Cardiac muscle cell (in vitro differentiated cells and primary cell): Measurements from ENCODE around the gene OTULIN. TPM values are rescaled to one million over a fixed set of nuclear protein-coding genes. Genes with fewer than 3 reads are reported as not detected.

Experiments
- DNase-seq, 2 donors: peaks; one replicate each; pipeline versions ENCODE4 v3.0.0 to v3.0.0-alpha.2; 2010 to 2017; ENCODE audit warnings: low read depth in 1 of 2, low spot score in 1 of 2
- H3K27ac ChIP-seq: fragments of 200-600 bp; sonication (generic); 2 replicates; pipeline ENCODE4 v1.5.1; 2016
- H3K27me3 ChIP-seq: fragments of 200-600 bp; sonication (generic); 2 replicates; pipeline ENCODE4 v1.6.0; 2016; ENCODE audit warnings: control low read depth
- H3K36me3 ChIP-seq: fragments of 200-600 bp; sonication (generic); 2 replicates; pipeline ENCODE4 v1.5.1; 2016; ENCODE audit warnings: control low read depth
- H3K4me1 ChIP-seq: fragments of 200-600 bp; sonication (generic); 2 replicates; pipeline ENCODE4 v1.8.1; 2017; ENCODE audit warnings: low read depth, mild to moderate bottlenecking, mixed run types
- H3K4me3 ChIP-seq: fragments of 200-600 bp; sonication (generic); 2 replicates; pipeline ENCODE4 v1.5.1; 2016; ENCODE audit warnings: mild to moderate bottlenecking
- H3K9me3 ChIP-seq: fragments of 200-600 bp; sonication (generic); 2 replicates; pipeline ENCODE4 v1.5.1; 2017; ENCODE audit warnings: low read depth, mild to moderate bottlenecking, control low read depth
- CTCF ChIP-seq: IDR thresholded peaks from 2 replicates; pipeline ENCODE4 v1.5.1; 2012; ENCODE audit warnings: low read depth, mild to moderate bottlenecking, low read length
- polyA plus RNA-seq: library from polyadenylated mRNA; unstranded; fragments of >200 nt; fragmentation: Nextera tagmentation; extraction: Ambion mirVana; gene quantifications from 2 replicates; pipeline ENCODE4 v1.2.1, GENCODE V29; 2016
- total RNA-seq: library from RNA; depleted of rRNA; stranded (reverse); fragments of >200 nt; gene quantifications from 2 replicates; pipeline ENCODE4 v1.2.3, GENCODE V29; 2016

OTULIN gene
- total and polyA plus RNA-seq, 2 experiments from 2014 or later, result 17.1 to 31.2 TPM

GRCh38 chr5:14663734-14664269, 716 bp upstream of the OTULIN start:
- DNase-seq, result peak; percentile 30 to 41
- no peaks in the 10 kb centered on the region for H3K4me1 ChIP-seq
- no peaks in the 10 kb centered on the region for H3K36me3 ChIP-seq
- TF ChIP-seq CTCF, result no peak
- H3K27me3 ChIP-seq, result no peaks in the 10 kb centered on the region
- peak overlapping the region; percentile 88 for H3K27ac ChIP-seq
- H3K4me3 ChIP-seq, result peak overlapping the region; percentile 96
- H3K9me3 ChIP-seq, result no peaks in the 10 kb centered on the region

- Histone ChIP-seq H3K9me3 (no peaks in the 10 kb centered on the region), H3K36me3 (no peaks in the 10 kb centered on the region), H3K27ac (peak overlapping the region; percentile 88), H3K4me1 (no peaks in the 10 kb centered on the region), H3K4me3 (peak overlapping the region; percentile 96), H3K27me3 (no peaks in the 10 kb centered on the region)
- peak in 1 of 2 donors; percentile 59 for DNase-seq
- no peak for TF ChIP-seq CTCF
Observed at GRCh38 chr5:14665101-14665822, 744 bp downstream of the OTULIN start.

GRCh38 chr5:14665949-14666348, 1.4 kb downstream of the OTULIN start:
- Histone ChIP-seq H3K27ac (no peak overlapping the region), H3K4me1 (no peaks in the 10 kb centered on the region), H3K9me3 (no peaks in the 10 kb centered on the region), H3K4me3 (peak overlapping the region; percentile 96), H3K27me3 (no peaks in the 10 kb centered on the region), H3K36me3 (no peaks in the 10 kb centered on the region)
- DNase-seq, result no peak
- TF ChIP-seq CTCF, result no peak

- H3K27me3 ChIP-seq, result no peaks in the 10 kb centered on the region
- no peak for DNase-seq
- no peak for TF ChIP-seq CTCF
- H3K36me3 ChIP-seq, result no peaks in the 10 kb centered on the region
- no peak overlapping the region for H3K27ac ChIP-seq
- H3K4me1 ChIP-seq, result no peaks in the 10 kb centered on the region
- H3K9me3 ChIP-seq, result no peaks in the 10 kb centered on the region
- no peak overlapping the region for H3K4me3 ChIP-seq
Observed at GRCh38 chr5:14666357-14666756, 1.8 kb downstream of the OTULIN start.

GRCh38 chr5:14667290-14667689, 2.8 kb downstream of the OTULIN start:
- no peaks in the 10 kb centered on the region for H3K36me3 ChIP-seq
- no peaks in the 10 kb centered on the region for H3K27me3 ChIP-seq
- no peak overlapping the region for H3K27ac ChIP-seq
- no peaks in the 10 kb centered on the region for H3K9me3 ChIP-seq
- H3K4me3 ChIP-seq, result no peak overlapping the region
- TF ChIP-seq CTCF, result no peak
- no peak for DNase-seq
- H3K4me1 ChIP-seq, result no peaks in the 10 kb centered on the region
